22Rv1 (cell line): ENCODE results near the gene PDCD5.

Experiments
- ZFX ChIP-seq: fragments of 450-650 bp; IDR thresholded peaks from 2 replicates; pipeline ENCODE4 v1.6.1; 2017; ENCODE audit warnings: antibody characterized with exemption, borderline replicate concordance
- TF ChIP-seq, protein P1 (sequence below): fragments of 450-650 bp; IDR thresholded peaks from 2 replicates; pipeline ENCODE4 v1.5.1; 2017; ENCODE audit warnings: mild to moderate bottlenecking

GRCh38 chr19:32595491-32595890 lies 14.5 kb downstream of the PDCD5 start:
- TF ChIP-seq, protein P1, sequence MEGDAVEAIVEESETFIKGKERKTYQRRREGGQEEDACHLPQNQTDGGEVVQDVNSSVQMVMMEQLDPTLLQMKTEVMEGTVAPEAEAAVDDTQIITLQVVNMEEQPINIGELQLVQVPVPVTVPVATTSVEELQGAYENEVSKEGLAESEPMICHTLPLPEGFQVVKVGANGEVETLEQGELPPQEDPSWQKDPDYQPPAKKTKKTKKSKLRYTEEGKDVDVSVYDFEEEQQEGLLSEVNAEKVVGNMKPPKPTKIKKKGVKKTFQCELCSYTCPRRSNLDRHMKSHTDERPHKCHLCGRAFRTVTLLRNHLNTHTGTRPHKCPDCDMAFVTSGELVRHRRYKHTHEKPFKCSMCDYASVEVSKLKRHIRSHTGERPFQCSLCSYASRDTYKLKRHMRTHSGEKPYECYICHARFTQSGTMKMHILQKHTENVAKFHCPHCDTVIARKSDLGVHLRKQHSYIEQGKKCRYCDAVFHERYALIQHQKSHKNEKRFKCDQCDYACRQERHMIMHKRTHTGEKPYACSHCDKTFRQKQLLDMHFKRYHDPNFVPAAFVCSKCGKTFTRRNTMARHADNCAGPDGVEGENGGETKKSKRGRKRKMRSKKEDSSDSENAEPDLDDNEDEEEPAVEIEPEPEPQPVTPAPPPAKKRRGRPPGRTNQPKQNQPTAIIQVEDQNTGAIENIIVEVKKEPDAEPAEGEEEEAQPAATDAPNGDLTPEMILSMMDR: no peak
- TF ChIP-seq ZFX: no peak
